UCSD-AML1 (cell line): ENCODE data around the gene AASDHPPT.

Source experiments
- DNase-seq: peaks from one replicate; lab custom pipeline; 2025; ENCODE audit not compliant: unreplicated experiment; lab: John Stamatoyannopoulos, UW

Gene AASDHPPT

DNA sequence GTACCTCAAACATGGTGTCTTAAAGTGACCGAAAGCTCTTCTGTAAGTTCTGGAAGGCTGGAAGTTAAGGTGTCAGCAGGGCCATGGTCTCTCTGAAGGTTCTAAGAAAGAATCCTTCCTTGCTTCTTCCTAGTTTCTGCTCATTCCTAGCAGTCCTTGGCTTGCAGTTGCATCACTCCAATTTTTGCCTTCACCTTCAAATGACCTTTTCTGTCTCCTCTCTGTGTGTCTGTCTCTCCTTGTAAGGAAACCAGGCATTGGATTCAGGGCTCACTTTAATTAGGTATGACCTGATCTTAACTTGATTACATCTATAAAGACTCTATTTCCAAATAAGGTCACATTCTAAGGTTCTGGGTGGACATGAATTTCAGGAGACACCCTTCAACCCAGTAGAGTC is 8.7 kb downstream of the AASDHPPT start:
- DNase-seq, result no peak

DNA sequence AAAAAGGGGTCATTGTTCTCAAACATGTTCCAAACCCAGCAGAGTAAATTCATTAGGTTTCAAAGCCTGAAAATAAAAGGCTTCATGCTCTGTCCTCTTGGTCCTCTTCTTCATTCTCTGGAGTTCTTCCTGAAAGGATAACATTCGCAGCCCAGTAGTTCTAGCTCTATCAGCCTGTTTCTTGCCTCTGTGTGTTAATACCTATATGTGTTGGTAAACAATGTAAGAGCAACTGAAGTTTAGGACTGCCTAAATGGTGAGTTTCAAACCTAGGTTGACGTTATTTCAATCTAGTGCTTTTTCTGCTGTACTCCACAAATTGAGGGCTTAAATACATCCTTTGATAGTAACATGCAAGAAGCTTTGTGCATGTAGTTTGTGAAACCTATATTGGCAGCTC is 9.4 kb downstream of the AASDHPPT start:
- DNase-seq, result no peak

DNA sequence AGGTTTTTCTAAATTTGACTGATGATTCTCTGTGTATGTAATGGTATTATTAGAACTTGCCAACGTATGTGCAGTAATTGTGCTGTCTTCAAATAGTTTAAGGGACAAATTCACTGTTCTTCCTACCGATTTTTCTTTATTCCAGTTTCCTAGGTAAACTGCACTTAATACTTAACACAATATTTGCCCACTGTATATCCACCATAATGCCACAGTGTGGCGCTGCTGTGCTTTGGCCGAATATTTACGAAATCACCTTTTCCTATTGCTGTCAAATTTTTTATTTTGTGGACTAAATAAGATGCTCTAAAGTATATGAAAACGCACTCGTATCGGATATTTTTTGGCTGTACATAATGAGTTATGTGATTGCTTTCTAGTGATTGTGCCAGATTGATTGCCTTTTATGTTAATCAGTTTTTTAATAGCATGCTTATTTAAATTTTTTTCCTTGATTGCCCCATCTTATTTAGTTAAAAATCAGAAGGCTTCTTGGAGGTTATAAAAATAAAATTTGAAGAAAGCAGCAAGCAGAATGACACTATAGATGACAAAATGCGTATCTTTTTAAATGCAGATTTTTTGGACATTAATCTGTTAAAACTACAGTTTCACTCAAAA is 10.5 kb downstream of the AASDHPPT start:
- DNase-seq, result peak; percentile 24

DNA sequence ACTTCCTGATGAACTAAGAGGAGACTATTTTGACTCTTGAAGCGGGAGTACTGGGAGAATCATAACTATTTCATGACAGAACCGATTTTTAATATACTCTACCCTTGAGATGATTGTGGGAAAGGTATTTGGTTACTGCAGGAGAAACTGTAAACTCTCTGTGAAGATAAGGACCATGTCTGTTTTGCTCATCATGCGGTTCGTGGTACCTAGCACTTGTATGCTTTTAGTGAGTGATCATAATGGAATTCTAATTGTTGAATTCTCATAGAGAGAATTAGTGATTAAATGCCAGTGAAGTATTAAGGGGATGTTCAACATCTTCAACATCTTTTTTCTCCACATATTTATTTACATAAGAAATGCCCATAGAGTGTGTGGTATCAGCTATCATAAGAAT is 11.4 kb downstream of the AASDHPPT start:
- DNase-seq, result no peak

DNA sequence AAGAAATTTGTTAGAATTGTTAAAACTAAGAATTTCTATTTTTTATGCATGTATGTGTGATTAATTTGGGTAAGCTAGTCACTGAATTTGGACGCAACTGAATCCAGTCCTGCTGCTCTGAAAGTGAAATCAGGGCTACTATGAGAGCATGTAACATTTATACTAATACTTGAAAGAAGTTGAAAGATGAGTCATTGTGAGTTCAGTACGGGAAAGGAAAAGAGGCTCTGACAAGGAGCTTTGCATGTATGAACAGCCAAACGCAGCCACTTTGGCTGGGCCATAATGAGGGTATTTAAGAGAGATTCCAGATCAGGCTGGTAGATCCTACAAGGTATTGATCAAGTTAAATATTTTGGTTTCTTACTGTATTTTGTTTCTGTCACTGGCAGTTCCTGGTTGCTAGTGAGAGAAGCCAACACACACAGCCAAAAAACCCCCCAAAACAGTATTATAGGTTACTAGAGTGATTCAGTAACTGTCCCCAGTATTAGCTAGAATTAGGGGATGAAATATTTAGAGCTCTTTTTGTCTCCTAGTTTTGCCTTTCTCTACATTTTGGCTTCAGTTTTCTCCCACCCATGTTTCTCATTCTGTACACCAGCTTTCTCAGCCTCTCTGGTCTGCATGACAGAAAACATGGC is 14.1 kb downstream of the AASDHPPT start:
- no peak for DNase-seq

DNA sequence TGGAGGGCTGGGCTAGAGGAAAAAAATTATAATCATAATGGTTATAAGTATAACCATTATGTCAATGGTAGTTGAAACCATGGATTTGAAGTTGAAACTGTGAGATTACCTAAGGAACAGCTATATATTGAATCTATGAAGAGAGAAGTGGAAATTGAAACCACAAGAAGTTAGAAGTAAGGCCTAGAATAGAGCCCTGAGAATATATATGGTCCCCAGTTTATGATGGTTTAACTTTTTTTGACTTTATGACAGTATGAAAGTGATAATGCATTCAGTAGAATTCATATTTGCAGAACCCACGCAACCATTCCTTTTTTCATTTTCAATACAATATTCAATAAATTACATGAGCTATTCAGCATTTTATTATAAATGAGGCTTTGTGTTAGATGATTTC is 15.0 kb downstream of the AASDHPPT start:
- DNase-seq, result no peak

DNA sequence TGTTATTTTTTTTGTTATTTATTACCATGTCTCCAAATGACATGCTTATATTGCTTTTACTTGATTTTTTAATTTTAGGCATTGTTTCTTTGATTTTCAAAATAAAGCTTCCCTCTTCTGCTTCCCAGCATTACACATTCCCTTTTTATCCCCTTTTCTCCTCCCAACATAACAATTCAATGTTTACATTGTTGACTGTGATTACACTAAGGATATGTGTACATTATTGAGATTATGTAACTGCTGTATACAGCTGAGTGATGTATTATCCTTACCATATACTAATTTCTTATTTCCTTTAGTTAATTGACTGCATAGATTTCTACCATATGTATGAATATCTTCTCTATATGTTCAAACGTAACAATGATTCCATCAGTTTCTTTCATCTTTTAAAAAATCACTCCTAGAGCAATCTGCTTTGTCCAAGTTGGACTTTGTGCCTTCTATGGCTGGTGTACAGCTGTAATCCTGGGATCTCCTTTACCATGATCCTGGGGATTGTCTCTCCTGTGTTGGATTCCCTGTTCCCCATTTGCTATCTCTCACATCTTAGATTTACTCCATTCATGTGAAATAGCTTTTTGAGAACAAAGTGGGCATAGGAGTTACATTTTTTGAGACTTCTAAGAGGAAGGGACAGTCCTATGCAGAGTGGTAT is 21.6 kb downstream of the AASDHPPT start:
- no peak for DNase-seq

DNA sequence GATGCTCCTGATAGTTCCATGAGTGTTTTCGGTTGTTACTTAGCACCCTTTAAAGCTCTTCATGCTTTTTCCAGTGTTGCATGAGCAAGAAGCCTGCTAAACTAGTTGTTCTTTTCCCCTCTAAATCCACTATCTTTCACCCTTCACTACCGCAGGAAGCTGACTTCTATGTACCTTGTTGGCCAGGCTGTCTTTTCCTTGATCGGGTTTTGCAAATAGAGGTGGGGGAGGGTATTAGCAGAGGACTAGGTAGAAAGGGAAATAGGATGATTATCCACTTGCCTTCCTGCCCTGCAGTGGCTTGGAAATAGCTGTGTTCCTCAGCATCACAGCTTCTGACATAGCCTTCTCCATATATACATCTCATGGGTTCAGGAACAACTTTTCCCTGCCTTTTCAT is 23.9 kb downstream of the AASDHPPT start:
- DNase-seq, result no peak

DNA sequence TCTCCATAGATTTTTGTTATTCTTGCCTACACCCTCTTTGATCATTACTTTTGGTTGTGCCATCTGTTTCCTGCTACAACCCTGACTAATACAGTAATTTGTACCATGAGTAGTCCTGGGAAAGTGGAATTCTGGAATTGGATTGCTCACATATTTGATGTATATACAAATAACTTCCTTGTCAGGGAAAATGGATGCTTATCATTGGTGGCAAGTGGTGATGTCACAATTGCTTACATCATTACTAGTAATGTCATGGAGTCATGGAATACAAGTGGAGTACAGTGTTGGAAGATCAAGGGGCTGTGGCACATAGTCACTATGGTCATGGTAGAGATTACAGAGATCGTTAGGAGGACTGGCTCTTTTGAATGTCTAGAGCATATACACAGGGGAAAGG is 24.4 kb downstream of the AASDHPPT start:
- DNase-seq, result no peak

DNA sequence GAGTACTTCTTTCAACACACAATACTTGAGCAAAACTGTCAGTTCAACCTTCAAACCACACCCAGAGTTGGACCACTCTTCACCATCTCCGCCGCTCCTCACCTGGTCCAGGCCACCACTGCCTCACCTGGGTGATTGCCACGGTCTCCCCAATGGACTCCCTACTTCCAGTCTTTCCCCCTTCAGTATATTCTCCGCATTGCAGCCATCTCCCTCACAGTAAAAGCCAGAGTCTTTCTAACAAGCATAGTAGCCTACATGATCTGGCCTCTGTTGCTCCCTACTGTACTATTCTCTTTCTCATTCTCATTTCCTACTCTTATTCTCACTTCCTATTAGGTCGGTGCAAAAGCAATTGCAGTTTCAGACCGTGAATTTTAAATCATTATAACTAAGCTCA is 28.5 kb downstream of the AASDHPPT start:
- no peak for DNase-seq

DNA sequence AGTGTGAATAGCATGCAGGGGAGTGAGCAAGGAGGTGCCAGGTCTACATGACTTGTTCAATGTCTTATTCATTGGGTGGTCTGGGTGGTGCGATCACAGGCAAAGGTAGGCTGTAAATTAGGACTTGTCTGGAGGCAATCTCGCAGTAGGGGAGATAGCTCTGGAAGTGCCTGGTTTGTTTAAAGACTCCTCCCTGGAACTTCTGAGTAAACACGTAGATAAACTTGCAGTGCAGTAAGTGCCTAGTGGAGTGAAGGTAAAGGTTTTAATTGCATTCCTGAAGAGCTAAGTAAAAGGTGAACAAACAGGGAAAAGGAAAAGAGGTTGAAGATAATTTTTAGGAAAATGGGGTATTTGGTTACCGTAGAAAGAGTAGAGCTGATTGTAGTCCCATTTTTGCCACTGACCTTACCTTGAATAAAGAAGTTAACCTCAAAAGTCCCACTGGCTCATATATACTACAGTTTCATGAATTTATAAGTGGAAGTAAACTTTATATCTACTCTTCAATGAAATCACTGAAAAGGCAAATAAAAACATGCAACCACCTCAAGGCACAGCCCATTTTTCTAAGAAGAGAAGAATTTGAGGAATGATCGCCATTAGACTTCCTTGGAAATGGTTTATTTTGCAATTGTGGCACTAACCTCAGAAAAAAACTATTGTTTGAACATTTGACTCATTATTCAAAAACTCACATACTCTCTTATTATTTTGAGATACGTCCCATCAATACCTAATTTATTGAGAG is 44.3 kb downstream of the AASDHPPT start:
- DNase-seq, result no peak

DNA sequence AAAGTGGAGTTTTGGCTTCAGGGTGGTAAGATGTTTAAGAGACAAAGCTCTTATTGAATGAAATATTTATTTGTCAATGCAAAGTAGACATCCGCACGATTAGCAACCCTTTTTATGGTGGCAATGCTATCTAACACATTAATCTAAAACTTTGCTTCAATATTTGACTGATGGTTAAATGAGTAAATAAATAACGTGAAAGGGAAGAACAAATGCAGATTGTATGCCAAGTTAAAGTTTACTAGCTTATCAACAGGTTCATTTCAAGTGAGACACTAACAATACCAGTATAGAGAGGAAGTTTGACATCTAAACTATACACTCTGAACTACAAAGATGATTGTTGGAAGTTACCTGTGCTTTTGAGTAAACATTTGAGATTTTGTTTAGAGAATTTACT is 50.1 kb downstream of the AASDHPPT start:
- DNase-seq, result no peak

DNA sequence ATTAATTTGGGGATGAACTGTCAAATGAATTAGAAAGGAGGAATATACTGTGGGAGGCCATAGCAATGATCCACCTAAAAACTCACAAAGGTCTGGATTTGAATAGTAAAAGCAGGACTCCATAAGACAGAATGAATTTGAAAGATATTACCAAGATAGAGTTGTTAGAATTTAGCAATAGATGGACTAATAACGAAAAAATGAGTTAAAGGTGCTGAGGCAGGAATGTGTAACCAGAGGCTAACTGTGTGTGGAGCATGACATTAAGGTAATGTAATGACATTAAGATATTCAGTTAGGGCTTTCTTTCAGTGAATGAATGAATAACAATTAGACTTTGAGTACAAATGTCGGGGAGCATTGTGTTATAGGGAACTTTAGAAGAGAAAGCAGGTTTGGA is 51.3 kb downstream of the AASDHPPT start:
- DNase-seq, result no peak

DNA sequence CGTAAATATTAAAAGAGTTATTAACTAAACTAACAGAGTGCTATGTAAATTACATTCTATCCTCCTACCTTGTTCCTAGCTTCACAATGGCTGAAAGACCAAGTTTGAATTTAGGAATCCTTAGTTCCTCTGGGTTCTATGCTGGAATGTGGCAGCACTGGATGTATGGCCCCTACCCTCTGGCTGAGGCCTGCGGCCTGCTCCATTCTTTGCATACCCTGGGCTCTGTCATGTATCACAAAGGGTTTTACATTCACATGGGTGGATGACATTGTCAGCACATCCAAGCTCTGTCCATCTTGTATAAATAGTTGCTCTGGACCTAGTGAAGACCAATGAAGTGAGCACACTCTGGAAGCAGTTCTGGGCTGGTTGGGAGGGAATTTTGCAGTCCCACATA is 54.5 kb downstream of the AASDHPPT start:
- no peak for DNase-seq

DNA sequence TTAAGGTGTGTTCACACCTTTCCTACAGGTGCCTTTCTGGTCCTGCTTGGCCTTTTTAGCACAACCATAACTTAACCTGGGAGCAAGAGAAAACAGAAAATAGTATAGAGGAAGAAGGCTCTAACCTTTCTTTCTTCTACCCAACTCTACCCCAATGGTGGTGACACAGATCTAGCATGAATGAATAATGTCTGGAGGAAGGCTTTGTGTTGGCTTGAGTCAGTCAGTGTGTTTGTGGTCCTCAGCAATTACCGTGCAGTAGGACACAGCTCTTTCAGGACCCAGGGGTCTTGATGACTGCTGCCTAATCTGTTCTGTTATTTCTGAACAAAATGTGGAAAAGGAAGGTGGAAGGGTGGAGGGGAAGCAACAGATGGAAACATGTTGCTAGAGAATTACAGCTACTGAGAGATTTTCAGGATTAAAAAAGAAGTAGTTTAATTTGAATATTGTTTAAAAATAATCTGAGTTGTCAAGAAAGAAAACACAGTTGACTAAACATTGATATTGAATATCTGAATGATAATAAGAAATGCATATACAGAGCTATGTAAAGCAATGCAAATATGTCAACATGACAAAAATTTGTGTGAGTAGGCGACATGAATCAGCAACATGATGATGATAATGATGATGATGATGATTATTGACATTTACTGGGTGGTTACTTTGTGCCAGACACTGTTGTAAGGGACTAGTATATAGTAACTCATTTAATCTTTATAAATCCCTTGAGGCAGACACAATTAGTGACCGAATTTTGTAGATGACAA is 55.3 kb downstream of the AASDHPPT start:
- no peak for DNase-seq

DNA sequence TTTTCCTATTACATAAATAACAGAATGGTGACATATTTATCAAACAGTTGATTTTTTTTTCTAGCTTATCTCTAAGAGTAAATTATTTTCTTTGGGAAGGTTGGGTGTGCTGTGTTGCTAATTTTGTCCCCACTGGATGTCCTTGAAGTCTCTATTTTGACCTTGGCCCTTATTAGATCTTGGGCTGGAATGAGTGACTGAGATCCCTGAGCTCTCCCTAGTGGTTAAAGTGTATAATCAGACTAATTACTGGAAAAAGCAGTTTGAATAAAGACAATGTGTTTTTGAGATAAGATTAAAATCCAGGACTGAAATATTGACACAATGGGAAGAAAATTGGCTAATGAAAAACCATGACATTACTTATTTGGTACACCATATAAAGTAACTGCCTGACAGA is 56.1 kb downstream of the AASDHPPT start:
- DNase-seq, result no peak

DNA sequence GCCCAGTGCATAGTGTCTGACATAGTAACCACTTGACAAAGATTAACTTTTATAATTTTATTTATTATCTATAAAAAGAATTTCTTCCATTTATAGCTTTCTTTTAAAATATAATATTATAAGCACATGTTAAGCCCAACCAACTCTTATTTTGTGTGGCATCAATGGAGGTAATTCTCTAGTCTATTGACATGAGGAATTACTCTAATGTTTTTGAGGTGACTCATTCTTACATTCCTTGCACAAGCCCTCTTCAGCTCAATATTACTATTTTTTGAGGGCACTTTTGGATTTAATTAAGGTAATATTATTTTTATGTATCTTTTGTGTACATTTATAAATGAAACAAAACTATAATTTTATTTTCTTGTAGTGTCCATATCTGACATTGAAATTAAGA is 59.6 kb downstream of the AASDHPPT start:
- DNase-seq, result no peak

DNA sequence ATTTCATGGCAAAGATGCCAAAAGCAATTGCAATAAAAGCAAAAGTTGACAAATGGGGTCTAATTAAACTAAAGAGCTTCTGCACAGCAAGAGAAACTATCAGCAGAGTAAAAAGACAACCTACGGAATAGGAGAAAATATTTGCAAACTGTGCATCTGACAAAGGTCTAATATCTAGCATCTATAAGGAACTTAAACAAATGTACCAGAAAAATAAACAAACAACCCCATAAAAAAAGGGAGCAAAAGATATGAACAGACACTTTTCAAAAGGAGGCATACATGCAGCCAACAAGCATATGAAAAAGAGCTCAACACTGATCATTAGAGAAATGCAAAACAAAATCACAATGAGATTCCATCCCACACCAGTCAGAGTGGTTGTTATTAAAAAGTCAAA is 60.3 kb downstream of the AASDHPPT start:
- DNase-seq, result no peak
